IMR-90 (cell line): Measurements from ENCODE around the gene TBC1D9B.

Experiments
- BHLHE40 ChIP-seq: fragments of 150-350 bp; IDR thresholded peaks from 2 replicates; pipeline ENCODE4 v1.6.1; 2016; ENCODE audit warnings: mild to moderate bottlenecking, low read depth, low read length
- CHD1 ChIP-seq: IDR thresholded peaks from 2 replicates; pipeline ENCODE4 v1.6.1; 2012; ENCODE audit warnings: low read depth, low read length, improper control_type of control experiment
- FOS ChIP-seq: fragments of 150-350 bp; IDR thresholded peaks from 2 replicates; pipeline ENCODE4 v1.6.1; 2016; ENCODE audit warnings: low read depth, low read length
- MXI1 ChIP-seq: IDR thresholded peaks from 2 replicates; pipeline ENCODE4 v1.6.1; 2012; ENCODE audit warnings: low read depth, mild to moderate bottlenecking, low read length, moderate library complexity, borderline replicate concordance
- POLR2A ChIP-seq: IDR thresholded peaks from 2 replicates; pipeline ENCODE4 v1.6.1; 2012; ENCODE audit warnings: mild to moderate bottlenecking, low read depth, low read length
- RAD21 ChIP-seq: IDR thresholded peaks from 2 replicates; pipeline ENCODE4 v1.6.1; 2012; ENCODE audit warnings: low read length, improper control_type of control experiment
- RFX5 ChIP-seq: IDR thresholded peaks from 2 replicates; pipeline ENCODE4 v1.8.0; 2012; ENCODE audit warnings: low read depth, mild to moderate bottlenecking, low read length, moderate library complexity
- SMC3 ChIP-seq: fragments of 150-350 bp; IDR thresholded peaks from 2 replicates; pipeline ENCODE4 v1.6.1; 2016; ENCODE audit warnings: low read depth, mild to moderate bottlenecking, antibody characterized with exemption, low read length, moderate library complexity
- TF ChIP-seq, protein P1 (sequence below): conservative IDR thresholded peaks from 2 replicates; pipeline ENCODE4 v1.5.1; 2012; ENCODE audit warnings: mild to moderate bottlenecking, low read depth, low read length, improper control_type of control experiment
- TF ChIP-seq, protein P2 (sequence below): fragments of 150-350 bp; IDR thresholded peaks from 2 replicates; pipeline ENCODE4 v1.6.1; 2017; ENCODE audit warnings: mild to moderate bottlenecking, antibody characterized with exemption, low read length, low read depth
- TF ChIP-seq, protein P3 (sequence below): fragments of 150-350 bp; IDR thresholded peaks from 2 replicates; pipeline ENCODE4 v1.6.1; 2016; ENCODE audit warnings: low read depth, mild to moderate bottlenecking, low read length, moderate library complexity, borderline replicate concordance

DNA sequence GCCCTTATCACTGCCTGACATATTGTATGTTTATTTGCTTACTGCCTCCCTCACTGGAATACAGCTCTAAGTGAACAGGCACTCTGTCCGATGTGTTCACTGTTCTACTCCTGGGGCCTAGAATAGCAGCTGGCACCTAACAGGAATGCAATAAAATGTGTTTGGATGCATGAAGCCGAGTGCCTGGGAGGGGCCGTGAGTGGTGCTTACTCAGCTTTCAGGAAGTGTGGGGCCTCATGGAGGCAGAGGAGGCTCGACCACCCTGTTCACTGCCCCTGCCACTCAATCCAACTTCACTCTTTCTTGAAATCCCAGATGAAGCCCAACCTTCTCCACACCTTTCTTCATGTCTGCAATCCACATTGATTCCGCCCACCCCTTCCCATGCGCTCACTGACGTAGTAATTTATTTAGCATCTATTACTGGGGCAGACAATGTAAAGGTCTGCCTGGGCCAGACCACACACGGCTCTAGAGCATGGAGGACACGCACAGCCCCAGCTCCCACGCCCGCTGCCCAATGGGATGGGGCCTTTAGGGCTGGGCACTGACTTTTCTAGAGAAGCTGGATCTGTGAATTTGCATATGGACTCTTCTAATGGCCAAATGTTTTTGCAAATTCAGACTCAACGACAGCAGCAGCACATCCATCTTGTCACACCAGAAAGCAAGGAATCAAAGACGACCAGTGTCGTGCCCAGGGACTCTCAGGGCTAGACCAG lies 21.3 kb downstream of the TBC1D9B start:
- TF ChIP-seq, protein P1, sequence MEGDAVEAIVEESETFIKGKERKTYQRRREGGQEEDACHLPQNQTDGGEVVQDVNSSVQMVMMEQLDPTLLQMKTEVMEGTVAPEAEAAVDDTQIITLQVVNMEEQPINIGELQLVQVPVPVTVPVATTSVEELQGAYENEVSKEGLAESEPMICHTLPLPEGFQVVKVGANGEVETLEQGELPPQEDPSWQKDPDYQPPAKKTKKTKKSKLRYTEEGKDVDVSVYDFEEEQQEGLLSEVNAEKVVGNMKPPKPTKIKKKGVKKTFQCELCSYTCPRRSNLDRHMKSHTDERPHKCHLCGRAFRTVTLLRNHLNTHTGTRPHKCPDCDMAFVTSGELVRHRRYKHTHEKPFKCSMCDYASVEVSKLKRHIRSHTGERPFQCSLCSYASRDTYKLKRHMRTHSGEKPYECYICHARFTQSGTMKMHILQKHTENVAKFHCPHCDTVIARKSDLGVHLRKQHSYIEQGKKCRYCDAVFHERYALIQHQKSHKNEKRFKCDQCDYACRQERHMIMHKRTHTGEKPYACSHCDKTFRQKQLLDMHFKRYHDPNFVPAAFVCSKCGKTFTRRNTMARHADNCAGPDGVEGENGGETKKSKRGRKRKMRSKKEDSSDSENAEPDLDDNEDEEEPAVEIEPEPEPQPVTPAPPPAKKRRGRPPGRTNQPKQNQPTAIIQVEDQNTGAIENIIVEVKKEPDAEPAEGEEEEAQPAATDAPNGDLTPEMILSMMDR: no peak
- no peak for TF ChIP-seq POLR2A
- TF ChIP-seq, protein P2, sequence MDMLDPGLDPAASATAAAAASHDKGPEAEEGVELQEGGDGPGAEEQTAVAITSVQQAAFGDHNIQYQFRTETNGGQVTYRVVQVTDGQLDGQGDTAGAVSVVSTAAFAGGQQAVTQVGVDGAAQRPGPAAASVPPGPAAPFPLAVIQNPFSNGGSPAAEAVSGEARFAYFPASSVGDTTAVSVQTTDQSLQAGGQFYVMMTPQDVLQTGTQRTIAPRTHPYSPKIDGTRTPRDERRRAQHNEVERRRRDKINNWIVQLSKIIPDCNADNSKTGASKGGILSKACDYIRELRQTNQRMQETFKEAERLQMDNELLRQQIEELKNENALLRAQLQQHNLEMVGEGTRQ: no peak
- TF ChIP-seq RAD21: no peak
- TF ChIP-seq, protein P3, sequence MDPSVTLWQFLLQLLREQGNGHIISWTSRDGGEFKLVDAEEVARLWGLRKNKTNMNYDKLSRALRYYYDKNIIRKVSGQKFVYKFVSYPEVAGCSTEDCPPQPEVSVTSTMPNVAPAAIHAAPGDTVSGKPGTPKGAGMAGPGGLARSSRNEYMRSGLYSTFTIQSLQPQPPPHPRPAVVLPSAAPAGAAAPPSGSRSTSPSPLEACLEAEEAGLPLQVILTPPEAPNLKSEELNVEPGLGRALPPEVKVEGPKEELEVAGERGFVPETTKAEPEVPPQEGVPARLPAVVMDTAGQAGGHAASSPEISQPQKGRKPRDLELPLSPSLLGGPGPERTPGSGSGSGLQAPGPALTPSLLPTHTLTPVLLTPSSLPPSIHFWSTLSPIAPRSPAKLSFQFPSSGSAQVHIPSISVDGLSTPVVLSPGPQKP: no peak
- no peak for TF ChIP-seq FOS
- TF ChIP-seq RFX5: no peak
- no peak for TF ChIP-seq CHD1
- TF ChIP-seq BHLHE40: no peak
- TF ChIP-seq MXI1: no peak
- no peak for TF ChIP-seq SMC3
